Left renal pelvis (tissue), 4 donors: ENCODE measurements around the gene COQ8A. TPM values are rescaled to one million over a fixed set of nuclear protein-coding genes. Genes with fewer than 3 reads are reported as not detected.

ENCODE experiments used
- DNase-seq, 4 donors: peaks; one replicate each; pipeline ENCODE4 v3.0.0-alpha.2; 2013; ENCODE audit warnings: low read depth in 4 of 4, low spot score in 3 of 4
- polyA plus RNA-seq, 4 donors: library from polyadenylated mRNA; unstranded; fragments of 120-200 nt; gene quantifications; one replicate each; pipeline ENCODE4 v1.2.1, GENCODE V29; 2013; ENCODE audit not compliant: insufficient read length in 4 of 4

The COQ8A gene
- polyA plus RNA-seq, 4 donors = 17.9 to 34.6 (median 27.3) TPM

DNA sequence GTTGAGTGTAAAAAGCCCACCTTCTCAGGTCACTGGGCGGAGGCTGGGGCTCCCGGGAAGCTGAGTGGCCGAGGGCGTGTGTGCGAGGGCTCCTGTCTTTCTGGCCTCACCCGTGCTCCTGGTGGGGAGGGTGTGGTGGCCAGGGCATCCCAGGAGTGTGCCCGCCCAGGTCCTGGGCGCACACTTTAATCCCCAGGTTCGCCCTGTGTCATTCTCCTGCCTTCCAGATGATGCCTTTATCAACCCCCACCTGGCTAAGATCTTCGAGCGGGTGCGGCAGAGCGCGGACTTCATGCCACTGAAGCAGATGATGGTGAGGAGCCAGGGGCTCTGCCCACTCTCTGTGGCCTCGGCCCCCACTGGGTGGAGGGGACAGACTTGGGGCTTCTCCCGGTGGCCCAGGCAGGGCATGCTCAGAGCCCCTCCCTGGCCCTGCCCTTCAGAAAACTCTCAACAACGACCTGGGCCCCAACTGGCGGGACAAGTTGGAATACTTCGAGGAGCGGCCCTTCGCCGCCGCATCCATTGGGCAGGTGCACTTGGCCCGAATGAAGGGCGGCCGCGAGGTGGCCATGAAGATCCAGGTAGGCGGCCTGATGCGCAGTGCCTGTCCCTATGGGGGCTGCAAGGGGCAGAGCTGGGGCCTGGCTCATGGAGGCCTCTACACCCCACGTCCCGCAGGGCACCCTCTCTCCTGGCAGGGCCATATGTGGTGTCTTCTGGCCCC, 42.5 kb downstream of the COQ8A start:
- DNase-seq = no peak

DNA sequence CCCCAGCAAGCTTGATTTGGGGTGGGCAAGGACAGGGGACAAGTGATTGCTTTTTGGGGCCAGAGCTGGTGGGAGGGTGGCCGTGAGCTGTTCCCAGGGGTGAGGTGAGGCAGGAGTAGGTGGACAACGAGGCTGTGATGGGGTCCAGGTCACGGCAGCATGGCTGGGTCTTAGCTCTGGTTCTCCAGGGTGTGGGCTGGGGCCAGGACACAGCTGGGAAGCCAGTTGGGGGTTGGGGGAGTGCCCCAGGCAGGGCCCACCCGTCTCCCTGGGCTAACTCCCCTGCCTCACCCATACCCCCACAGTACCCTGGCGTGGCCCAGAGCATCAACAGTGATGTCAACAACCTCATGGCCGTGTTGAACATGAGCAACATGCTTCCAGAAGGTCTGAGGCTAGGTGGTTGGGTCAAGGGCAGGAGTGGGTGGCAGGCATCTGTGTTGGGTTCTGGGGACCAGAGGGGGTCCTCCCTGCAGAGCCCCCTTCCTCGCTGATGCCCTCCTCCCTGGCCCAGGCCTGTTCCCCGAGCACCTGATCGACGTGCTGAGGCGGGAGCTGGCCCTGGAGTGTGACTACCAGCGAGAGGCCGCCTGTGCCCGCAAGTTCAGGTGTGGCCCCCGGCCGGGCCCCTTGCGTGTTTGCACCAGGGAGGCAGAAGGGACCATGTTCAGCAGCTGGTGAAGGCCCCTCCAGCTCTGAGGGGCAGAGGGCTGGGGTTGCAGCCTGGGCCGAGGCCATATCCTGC, 43.3 kb downstream of the COQ8A start:
- DNase-seq = no peak

DNA sequence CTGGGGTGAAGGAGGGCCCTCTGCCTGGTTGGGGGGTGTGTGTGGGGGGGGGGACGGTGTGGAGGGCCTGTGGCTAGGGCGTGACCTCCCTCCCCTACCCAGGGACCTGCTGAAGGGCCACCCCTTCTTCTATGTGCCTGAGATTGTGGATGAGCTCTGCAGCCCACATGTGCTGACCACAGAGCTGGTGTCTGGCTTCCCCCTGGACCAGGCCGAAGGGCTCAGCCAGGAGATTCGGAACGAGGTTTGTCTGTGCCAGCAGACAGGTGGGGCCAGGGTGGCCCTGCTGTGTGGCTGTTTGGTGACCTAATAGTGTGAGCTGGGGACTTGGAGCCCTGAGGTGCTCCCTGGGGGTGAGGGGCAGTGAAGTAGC, 43.9 kb downstream of the COQ8A start:
- no peak for DNase-seq

DNA sequence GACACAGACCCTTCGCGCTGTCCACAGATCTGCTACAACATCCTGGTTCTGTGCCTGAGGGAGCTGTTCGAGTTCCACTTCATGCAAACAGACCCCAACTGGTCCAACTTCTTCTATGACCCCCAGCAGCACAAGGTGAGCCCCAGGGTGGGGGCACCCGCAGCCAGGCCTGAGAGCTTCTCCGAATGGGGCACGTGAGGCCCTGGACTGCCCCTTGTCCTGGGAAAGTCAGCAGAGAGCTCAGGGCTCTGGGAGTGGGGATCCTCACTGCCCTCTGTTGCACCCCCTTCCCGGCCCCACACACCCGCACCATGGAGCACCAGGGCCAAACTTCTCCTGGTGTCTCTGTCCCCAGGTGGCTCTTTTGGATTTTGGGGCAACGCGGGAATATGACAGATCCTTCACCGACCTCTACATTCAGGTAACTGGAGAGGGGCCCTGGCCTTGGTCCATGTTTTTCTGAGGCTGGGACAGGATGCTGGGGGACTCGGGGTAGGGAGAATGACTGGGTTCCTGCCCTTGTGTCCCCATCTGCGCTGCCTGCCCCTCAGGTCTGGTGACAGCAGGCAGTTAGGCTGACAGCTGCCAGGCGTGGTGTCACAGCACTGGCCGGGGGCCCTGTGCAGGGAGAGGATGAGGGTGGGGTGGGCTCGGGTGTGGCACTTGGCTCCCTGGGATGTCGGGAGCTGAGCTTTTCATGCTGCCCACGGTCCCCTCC, 44.6 kb downstream of the COQ8A start:
- DNase-seq = no peak

DNA sequence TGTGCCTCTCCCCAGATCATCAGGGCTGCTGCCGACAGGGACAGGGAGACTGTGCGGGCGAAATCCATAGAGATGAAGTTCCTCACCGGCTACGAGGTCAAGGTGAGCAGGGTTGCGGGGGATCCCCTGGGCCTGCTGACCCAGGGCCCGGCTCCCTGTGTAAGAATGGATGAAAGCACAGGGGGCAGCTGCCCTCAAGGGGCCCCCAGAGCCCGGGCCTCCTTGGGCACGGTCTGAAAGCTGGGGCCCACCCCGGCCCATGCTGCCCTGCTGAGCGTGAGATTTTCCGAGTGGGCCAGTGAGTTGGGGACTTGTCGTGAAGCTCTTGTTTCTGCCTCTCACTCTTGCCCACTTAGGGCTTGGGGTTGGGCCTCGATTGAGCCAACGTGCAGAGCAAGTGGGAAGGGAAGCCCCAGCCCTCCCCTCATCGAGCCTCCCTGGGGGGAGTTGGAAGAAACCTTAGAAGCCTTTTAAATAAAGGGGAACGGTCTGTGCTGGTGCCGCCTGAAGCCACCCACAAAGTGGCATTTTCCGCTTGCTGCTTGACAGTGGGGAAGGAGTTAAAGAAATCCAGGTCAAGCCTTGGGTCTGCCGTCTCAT, 45.2 kb downstream of the COQ8A start:
- DNase-seq = no peak

DNA sequence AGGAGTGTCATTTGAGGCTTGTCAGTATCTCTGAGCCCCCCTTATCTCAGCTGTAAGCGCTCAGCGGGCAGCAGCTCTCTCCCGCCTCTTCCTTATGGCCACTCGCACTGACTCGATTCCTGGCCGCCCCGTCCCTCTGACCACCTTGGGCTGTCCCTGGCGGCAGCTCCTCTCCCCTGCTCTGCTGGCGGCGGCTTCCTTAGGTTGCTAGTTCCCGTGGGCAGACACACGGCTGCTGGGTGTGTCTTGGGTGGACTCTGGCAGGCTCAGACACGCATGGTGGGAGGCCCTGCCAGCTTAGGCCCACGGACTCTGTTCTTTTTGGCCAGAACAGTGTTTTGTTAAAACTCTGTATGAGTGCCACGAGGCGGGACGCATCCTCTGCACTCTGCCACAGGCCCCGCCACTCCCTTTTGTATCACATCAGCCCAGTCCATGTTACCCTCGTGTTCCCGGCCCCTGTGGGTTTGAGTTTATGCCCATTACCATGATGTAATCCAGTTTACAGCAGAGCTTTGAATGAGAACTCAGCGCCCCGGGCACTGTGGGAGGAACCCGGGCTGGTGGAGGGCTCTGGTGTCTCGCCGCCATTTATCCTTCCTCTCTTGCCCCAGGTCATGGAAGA, 45.9 kb downstream of the COQ8A start:
- no peak for DNase-seq

DNA sequence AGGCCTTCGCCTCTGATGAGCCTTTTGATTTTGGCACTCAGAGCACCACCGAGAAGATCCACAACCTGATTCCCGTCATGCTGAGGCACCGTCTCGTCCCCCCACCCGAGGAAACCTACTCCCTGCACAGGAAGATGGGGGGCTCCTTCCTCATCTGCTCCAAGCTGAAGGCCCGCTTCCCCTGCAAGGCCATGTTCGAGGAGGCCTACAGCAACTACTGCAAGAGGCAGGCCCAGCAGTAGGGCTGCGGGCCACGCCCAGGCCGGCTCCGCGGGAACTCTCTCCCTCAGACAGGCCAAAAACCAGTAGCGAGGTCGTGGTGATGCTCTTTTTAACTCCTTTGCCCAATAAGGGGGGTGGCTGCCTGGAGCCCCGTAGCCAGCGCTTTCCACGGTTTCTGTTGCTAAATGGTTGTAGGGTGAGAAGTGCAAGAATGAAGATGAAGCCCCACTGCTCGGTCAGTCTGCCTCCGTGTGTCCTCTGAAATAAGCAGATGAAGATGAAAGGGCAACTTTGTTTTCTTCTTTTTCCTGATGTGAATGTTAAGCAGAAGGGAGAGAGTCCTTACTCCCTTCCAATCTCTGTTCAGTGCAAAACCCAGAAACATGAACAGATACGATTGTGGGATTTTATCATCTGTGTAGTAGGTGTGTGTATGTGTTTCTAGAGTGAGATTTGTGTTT, 46.5 kb downstream of the COQ8A start:
- DNase-seq = no peak

DNA sequence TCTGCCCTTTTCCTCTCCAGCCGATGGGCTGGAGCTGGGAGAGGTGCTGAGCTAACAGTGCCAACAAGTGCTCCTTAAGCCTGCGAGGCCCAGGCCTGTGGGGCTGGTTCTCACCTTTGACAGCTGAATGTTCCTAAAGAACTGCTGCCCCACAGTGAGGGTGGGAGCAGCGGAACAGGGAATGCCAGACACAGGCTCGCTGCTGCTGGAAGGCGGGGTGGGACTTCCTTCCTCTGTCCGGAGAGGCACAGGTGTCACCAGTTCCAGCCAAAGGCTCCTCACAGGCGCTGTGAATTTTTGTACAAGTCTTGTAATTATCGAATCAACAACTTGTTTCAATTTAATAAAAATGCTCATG, 47.1 kb downstream of the COQ8A start:
- DNase-seq = no peak

DNA sequence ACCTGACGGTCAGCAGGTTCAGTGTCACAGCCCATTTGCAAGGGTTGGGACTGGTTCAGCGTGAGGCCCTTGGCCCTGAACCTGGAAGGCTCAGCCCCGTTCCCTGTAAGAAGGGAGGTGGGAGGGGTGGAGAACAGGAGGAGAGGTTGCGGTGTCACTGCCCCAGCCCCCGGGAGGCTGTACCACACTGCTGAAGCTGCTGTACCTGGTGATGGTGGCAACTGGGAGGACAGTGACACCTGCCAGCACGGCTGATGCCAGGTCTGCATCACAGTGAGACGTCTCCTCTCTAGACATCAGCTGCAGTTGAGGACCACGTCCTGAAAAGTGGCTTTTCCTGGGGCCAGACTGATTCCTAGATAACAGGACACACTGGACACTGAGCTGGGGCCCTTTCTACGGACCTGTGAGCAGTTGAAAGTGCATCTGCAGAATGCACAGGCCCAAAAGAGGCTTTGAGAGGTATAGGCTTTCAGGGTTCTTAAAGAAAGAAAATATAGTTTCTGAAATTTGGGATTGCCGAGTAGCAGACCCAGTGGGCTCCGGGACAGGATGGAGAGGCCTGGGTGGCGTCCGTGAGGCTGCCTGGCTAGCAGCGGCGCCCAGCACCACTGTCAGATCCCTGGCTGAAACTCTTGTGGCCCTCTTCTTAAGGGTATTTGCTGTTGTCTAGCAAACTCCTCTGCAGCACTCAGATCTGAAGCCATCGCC, 47.7 kb downstream of the COQ8A start:
- no peak for DNase-seq

DNA sequence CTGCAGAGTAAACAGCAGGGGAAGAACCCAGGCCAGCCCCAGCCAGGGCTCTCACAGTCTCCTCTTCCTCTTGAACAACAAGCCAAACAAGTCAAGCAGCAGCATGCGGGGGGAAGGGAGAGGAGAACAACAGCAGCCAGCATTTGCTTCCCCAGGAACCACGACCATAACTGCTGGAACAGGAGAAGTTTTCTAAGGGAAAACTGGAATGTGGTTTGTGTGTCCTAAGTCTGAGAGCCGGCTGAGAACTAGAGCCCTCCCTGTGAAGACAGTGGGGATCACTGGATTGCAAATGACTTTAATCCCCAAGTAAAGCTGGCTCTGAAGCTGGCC, 48.2 kb downstream of the COQ8A start:
- no peak for DNase-seq

DNA sequence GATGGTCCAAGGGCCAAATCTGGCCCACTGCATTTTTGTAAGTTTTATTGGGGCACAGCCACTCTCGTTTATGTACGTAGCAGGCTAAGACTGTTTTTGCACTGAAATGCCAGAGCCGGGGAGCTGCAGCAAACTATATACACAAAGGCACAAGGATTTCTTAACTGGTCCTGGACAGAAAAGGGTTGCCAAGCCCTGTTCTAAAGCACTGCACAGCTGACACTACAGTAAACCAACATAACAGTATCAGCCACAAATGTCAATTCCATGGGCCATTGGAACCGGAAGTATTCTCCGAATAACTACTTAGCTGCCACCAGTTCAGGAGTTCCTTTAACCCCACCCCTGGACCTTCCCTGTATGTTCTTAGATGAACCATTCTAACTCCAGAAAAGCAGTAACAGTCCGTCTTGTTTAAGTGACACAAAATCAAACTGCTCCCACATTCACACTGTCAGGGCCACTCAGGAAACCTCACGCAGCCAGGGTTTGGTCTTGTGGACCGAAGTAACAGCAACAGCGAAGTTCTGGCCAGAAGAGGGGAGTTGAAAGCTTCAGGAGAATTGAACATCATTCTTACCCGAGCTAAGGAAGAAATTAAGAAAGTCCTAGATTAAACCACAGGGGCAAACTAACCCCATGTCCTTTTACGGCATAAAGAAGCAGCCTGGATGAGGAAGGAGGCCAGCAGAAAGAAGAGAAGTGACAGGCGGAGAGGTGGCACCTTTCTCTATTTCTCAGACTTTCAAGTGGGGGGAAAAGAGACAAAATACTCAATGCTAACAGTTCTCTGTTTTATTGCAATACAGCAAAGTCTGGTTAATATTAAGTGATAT, 49.2 kb downstream of the COQ8A start:
- DNase-seq = no peak

DNA sequence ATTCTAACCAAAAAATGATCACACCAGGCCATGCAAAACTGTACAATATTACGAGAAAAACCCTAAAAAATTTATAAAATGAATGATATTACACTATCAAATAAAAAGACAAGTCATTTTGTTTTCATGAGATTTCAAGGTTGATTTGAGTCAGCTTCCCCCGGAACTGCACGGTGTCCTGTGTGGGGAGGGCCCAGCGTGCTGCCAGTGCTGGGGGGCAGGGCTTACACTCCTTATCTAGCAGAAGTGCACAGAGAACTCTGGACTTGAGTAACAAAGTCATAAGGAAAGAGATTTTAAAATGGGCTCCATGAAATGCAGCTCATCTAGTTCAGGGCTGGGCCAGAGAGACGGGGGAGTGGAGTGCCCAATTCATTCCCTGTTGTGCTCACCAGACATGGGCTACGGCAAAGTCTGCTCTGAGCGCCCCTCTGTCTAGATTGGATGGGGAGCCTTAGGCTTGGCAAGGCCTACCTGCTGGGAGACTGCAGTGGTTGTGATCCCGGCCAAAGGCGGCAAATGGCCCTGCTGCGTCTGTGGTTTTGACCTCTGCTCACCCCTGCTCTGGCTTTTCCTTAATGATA, 50.1 kb downstream of the COQ8A start:
- no peak for DNase-seq

DNA sequence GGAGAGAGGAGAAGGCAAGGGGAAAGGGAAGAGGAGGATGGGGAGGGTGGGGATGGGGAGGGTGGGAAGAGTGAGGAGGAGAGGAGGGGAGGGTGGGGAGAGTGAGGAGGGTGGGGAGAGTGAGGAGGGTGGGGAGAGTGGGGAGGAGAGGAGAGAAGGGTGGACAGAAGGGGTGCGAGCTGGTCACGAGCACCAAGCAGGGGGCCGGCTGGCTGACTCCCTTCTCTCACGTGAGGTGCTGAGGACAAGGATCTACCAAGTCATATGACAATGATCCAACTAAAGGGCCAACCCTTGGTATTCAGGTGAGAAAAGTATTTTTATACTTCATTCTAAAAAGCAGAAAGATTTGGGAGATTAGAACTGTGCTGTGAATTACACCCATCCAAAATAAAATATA, 51.8 kb downstream of the COQ8A start:
- no peak for DNase-seq

DNA sequence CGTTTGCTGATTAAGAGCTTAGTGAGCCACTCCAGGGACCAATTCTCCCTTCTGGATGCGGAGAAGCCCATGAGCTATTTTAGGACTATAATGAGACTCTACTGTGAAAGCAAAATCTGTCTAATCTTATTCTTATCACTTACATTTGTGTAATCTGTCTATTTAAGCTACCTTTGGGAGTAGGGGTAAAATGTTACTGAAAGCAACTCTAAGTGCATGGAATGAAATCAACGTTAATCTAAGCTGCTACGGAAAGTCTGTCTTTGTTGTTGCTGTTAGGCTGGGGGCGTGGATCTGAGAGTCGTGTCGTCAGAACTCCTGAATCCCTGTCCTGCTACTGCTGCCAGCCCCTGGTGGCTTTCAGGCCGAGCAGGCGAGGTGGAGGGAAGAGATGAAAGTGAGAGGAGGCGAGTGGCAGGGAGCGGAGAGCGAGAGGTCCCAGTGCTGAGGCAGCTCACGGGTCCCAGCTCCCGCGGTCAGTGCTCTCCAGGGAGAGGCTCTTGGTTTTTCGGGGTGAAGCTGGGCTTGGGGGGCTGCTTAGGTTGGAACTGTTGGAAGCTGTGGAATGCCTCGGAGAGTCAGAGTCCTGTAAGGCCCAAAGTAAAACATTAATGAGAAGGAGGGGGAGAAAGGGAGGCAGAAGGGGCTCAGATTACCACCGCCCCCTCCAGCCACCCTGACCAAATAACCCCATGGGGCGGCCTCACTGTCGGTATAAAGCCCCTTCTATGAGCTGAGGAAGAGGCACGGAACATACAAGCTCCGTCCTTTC, 53.9 kb downstream of the COQ8A start:
- peak in 2 of 4 donors; percentile 17 to 38 for DNase-seq

DNA sequence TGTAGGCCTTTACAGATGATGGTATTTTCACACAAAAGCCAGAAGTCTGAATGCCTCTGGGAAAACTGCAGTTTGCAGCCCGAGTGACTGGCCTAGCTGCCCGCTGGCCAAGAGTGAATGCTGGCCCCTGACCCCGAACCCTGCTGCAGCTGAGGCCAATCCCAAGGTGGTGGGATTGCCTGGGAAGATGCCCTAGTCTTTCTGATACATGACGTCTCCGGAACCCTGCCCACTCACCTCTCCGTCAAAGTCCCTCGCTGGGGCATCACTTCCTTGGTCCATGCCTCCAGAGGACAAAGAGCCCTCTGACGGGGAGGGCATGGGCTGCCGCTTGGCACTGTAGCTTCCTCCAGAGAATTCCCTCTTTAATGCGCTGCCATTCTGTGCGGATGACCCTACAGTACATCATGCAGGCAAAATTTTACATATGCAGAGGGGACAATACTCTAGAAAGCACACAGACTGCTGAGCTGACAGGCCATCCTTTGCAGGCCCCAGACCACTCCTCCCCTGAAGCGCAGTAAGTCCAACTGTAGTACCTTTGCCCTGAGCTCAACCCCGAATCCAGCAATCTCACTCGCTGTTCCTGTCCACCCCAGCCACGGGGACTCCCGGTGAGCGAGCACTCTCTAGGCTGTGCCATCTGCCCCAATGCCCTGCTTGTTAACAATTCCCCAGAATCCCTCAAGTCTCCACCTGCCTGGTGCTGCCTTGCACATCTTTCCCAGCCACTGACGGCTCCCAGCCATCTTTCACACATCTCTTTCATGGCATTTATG, 54.7 kb downstream of the COQ8A start:
- DNase-seq = no peak

DNA sequence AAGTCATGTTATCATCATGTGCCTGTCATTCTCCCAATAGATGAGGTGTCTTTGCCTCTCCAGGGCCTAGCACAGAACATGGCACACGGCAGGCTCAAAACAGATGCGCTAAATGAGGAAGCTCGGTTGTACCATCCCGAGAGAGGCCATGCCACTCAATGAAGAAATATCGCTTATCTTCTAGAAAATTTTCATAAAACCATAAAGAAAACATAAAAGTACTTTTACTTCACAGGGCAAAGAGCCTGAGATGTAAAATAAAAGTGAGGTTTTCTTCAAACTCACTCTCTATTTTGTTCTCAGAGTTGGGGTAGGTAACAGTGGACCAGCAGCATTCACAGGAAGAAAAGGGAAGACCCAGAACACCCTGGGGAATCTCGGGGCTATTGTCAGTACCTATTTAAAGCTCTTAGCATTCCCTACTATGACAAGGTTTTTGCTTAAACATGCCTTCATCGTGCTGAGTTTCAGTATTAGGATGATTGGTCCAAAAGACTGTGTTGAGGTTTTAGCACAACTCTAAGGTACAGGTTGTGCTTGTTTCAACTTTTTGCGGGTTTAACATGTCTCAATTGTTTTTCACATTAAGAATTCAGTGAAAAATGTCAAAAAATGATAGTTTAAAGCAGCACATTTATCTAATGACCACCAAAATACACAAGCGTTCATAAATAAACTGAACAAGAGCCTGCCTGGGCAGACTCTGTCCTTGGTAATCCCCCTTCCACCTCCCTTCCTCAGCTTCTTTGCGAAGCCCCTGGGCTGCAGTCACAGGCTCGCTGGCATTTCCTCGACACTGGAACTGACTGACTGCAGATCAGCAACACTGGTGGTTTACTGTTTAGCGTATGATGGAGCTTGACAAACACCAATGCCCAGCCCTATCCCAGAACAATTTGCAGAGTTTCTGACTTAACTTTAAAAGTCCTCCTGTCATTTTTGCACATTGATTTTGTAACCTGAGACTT, 55.6 kb downstream of the COQ8A start:
- no peak for DNase-seq
